HepG2 (cell line): Measurements from ENCODE around the gene CAMK2A. TPM values are rescaled to one million over a fixed set of nuclear protein-coding genes. Genes with fewer than 3 reads are reported as not detected.

ENCODE experiments used
- ATAC-seq: fragments of 200-7000 bp; cut with Tn5 transposase; 3 replicates; pipeline ENCODE4 v1.9.1; 2020; ENCODE audit warnings: mild to moderate bottlenecking, moderate library complexity
- BruUV-seq: library from RNA; stranded (reverse); fragments of 400-500 nt; replicated peaks from 2 replicates; lab custom pipeline; 2021; lab: Mats Ljungman, UMichigan
- CTCF ChIA-PET: fragments of 300-600 bp; formaldehyde crosslinking; extraction: SDS; loops from one replicate; lab custom pipeline; 2021; ENCODE audit warnings: low total read pairs, inconsistent platforms, low intra/inter-chr PET ratio; lab: Yijun Ruan, JAX
- POLR2A ChIA-PET: fragments of 350-600 bp; sonication (Branson Sonifier 250); formaldehyde crosslinking; loops from one replicate; lab custom pipeline; 2020; ENCODE audit warnings: antibody characterized with exemption, inconsistent platforms; lab: Yijun Ruan, JAX
- DNase-seq: peaks from one replicate; pipeline ENCODE4 v3.0.0-alpha.2; 2015; ENCODE audit warnings: low spot score
- FAIRE-seq: peaks from 3 replicates; lab custom pipeline; 2011; peaks lifted over from hg19 to GRCh38; lab: Jason Lieb, UNC
- H2AFZ ChIP-seq: one replicate; pipeline ENCODE4 v1.6.1; 2011; ENCODE audit warnings: low read length, inconsistent platforms
- H3K27ac ChIP-seq: fragments of 300-600 bp; 3 replicates; pipeline ENCODE4 v1.8.0; 2011; ENCODE audit warnings: mixed run types, mild to moderate bottlenecking, mixed read lengths, low read length, inconsistent platforms; ENCODE audit not compliant: insufficient read depth; ENCODE audit errors: extremely low read length
- H3K27me3 ChIP-seq, 2 experiments: fragments of 200-600 bp in 1 of 2; 2 replicates in 1 of 2; 3 replicates in 1 of 2; pipeline versions ENCODE4 v1.6.0 to v1.8.0; 2011; ENCODE audit warnings: low read length in 2 of 2, mild to moderate bottlenecking in 2 of 2, moderate library complexity in 2 of 2, inconsistent platforms in 1 of 2; ENCODE audit not compliant: insufficient read depth in 2 of 2, control insufficient read depth in 1 of 2
- H3K36me3 ChIP-seq, 2 experiments: fragments of 200-600 bp in 1 of 2; replicated peaks in 1 of 2; 2 replicates in 1 of 2; 3 replicates in 1 of 2; pipeline versions ENCODE4 v1.5.1 to v1.8.0; 2011; ENCODE audit warnings: low read length in 2 of 2, inconsistent platforms in 1 of 2; ENCODE audit not compliant: insufficient read depth in 2 of 2, control insufficient read depth in 1 of 2
- H3K4me1 ChIP-seq: 2 replicates; pipeline ENCODE4 v1.5.1; 2012; ENCODE audit warnings: low read length, inconsistent platforms; ENCODE audit not compliant: insufficient read depth
- H3K4me2 ChIP-seq: 2 replicates; pipeline ENCODE4 v1.6.0; 2011; ENCODE audit warnings: low read depth, low read length, inconsistent platforms
- H3K4me3 ChIP-seq, 3 experiments: fragments of 200-600 bp in 1 of 3; sonication (generic), shearing (Covaris generic) in 1 of 3; replicated peaks in 1 of 3; 2 replicates each; pipeline ENCODE4 v1.5.1; 2011 to 2016; ENCODE audit warnings: low read length in 3 of 3, inconsistent platforms in 2 of 3, low read depth in 2 of 3, mild to moderate bottlenecking in 2 of 3, control low read depth in 1 of 3, mixed read lengths in 1 of 3; ENCODE audit not compliant: insufficient read depth in 1 of 3
- H3K79me2 ChIP-seq: one replicate; pipeline ENCODE4 v1.6.1; 2011; ENCODE audit warnings: low read length, inconsistent platforms; ENCODE audit not compliant: insufficient read depth
- H3K9ac ChIP-seq: 2 replicates; pipeline ENCODE4 v1.6.0; 2011; ENCODE audit warnings: mild to moderate bottlenecking, low read depth, low read length, inconsistent platforms; ENCODE audit not compliant: insufficient read depth
- H3K9me3 ChIP-seq: 2 replicates; pipeline ENCODE4 v1.5.1; 2012; ENCODE audit warnings: mild to moderate bottlenecking, low read length
- H4K20me1 ChIP-seq: 2 replicates; pipeline ENCODE4 v1.6.0; 2011; ENCODE audit warnings: inconsistent platforms, mild to moderate bottlenecking, low read length, moderate library complexity; ENCODE audit not compliant: insufficient read depth
- AFF4 ChIP-seq: sonication (generic); formaldehyde crosslinking; IDR thresholded peaks from 2 replicates; pipeline ENCODE4 v1.4.0; 2020; ENCODE audit warnings: missing genetic modification reagents
- FOXP1 ChIP-seq, 2 experiments: fragments of 450-650 bp in 1 of 2; IDR thresholded peaks; 2 replicates each; pipeline ENCODE4 v1.6.1; 2017 to 2018; ENCODE audit warnings: antibody characterized with exemption in 1 of 2
- IKZF4 ChIP-seq: sonication (generic); formaldehyde crosslinking; IDR thresholded peaks from 2 replicates; pipeline ENCODE4 v1.5.1; 2020; ENCODE audit warnings: borderline replicate concordance, mild to moderate bottlenecking, low read depth, missing genetic modification reagents; ENCODE audit errors: not compliant biosample characterization
- NFE2L1 ChIP-seq: sonication (generic); formaldehyde crosslinking; IDR thresholded peaks from 2 replicates; pipeline ENCODE4 v1.4.0; 2020; ENCODE audit warnings: missing genetic modification reagents, mild to moderate bottlenecking, borderline replicate concordance
- NFE2L2 ChIP-seq: fragments of 150-350 bp; IDR thresholded peaks from 2 replicates; pipeline ENCODE4 v1.6.1; 2014; ENCODE audit warnings: low read length
- SKI ChIP-seq: fragments of 450-650 bp; IDR thresholded peaks from one replicate; pipeline ENCODE4 v1.6.1; 2018; ENCODE audit warnings: mild to moderate bottlenecking; ENCODE audit not compliant: partially characterized antibody
- SMYD3 ChIP-seq: sonication (generic); formaldehyde crosslinking; IDR thresholded peaks from 2 replicates; pipeline ENCODE4 v1.8.1; 2023; ENCODE audit warnings: mild to moderate bottlenecking, missing genetic modification reagents
- ZNF292 ChIP-seq: sonication (generic); formaldehyde crosslinking; IDR thresholded peaks from 2 replicates; pipeline ENCODE4 v1.8.1; 2022; ENCODE audit warnings: mild to moderate bottlenecking, low read depth, missing genetic modification reagents, borderline replicate concordance
- ZNF318 ChIP-seq: sonication (generic); formaldehyde crosslinking; IDR thresholded peaks from 2 replicates; pipeline ENCODE4 v1.4.0; 2020; ENCODE audit warnings: mild to moderate bottlenecking, missing genetic modification reagents
- ZNF326 ChIP-seq: sonication (generic); formaldehyde crosslinking; IDR thresholded peaks from 2 replicates; pipeline ENCODE4 v1.4.0; 2020; ENCODE audit warnings: missing genetic modification reagents, borderline replicate concordance
- WGBS: methylation state at CpG from one replicate; pipeline ENCODE4 v1.1.6; 2017; ENCODE audit warnings: low lambda C conversion rate; 5-methylcytosine and 5-hydroxymethylcytosine counted together
- in situ Hi-C: cut with HindIII; loops from 2 replicates; pipeline ENCODE4 v1.10.0; 2017; ENCODE audit warnings: low pct_unique_long_range_greater_than_20kb; ENCODE audit not compliant: extremely low pct_ligation_motif_present
- intact Hi-C: fragments of 100-400 bp; cut with micrococcal nuclease; formaldehyde crosslinking; loops from one replicate; pipeline ENCODE4 v1.10.0; 2022; ENCODE audit not compliant: unreplicated experiment
- polyA plus RNA-seq, 8 experiments: library from polyadenylated mRNA; depleted of rRNA in 3 of 8; stranded (reverse) in 7 of 8; unstranded in 1 of 8; fragments of >200 nt; fragmentation: Illumina TruSeq in 4 of 8; extraction: Trizol in 4 of 8; gene quantifications; 2 replicates each; pipeline versions ENCODE4 v1.2.1 to v1.2.3, GENCODE V29; 2011 to 2016; ENCODE audit warnings: low read depth in 4 of 8, missing spikeins in 1 of 8, mixed read lengths in 1 of 8; ENCODE audit not compliant: insufficient read depth in 1 of 8
- total RNA-seq, 5 experiments: library from RNA; depleted of rRNA; stranded (reverse); fragments of >200 nt; fragmentation: Illumina TruSeq; extraction: Trizol; gene quantifications; 2 replicates each; pipeline ENCODE4 v1.2.3, GENCODE V29; 2016; ENCODE audit warnings: low read depth in 1 of 5

The CAMK2A gene
- total and polyA plus RNA-seq, 2 of the 13 experiments (the other 11 are each of a cell fraction or from before 2014, with no cell fraction given), result 0.11 TPM; not detected in 1

- TF ChIP-seq ZNF318, result no peak
- TF ChIP-seq SKI, result no peak
- TF ChIP-seq SMYD3 (CRISPR knock-in tag), result no peak
- TF ChIP-seq, all 625 proteins: peak for 0
Observed at GRCh38 chr5:150245111-150245789, 44.3 kb downstream of the CAMK2A start (continued).

GRCh38 chr5:150244209-150244608 lies 45.4 kb downstream of the CAMK2A start:
- Histone ChIP-seq H3K4me2 (no peak overlapping the region), H3K27me3 (peaks cover 6 to 68% of the 10 kb centered on the region in 2 experiments), H3K4me1 (peaks cover 25% of the 10 kb centered on the region), H3K36me3 (no peaks in the 10 kb centered on the region), H3K9ac (no peak overlapping the region), H4K20me1 (no peaks in the 10 kb centered on the region), H3K4me3 (no peak overlapping the region), H3K27ac (no peak overlapping the region), H3K79me2 (no peaks in the 10 kb centered on the region), H3K9me3 (no peaks in the 10 kb centered on the region)
- intact Hi-C loops, result no loop called here
- FAIRE-seq, result no peak
- in situ Hi-C loops, result no loop called here
- CTCF ChIA-PET, result no interaction called here
- ATAC-seq, result no peak
- TF ChIP-seq ZNF326 (CRISPR knock-in tag), result no peak
- no peak for TF ChIP-seq FOXP1 (IDR thresholded peaks at IDR 0.05)
- TF ChIP-seq FOXP1 (CRISPR knock-in tag; IDR thresholded peaks at IDR 0.05), result no peak
- no peak for TF ChIP-seq NFE2L1
- TF ChIP-seq ZNF292 (CRISPR knock-in tag), result no peak
- no peak for TF ChIP-seq IKZF4
- TF ChIP-seq NFE2L2, result no peak
- no peak for TF ChIP-seq AFF4 (CRISPR knock-in tag)
- TF ChIP-seq, all 625 proteins: peak for 0
- POLR2A ChIA-PET, result no interaction called here
- BruUV-seq, result no TSS peak
- no peak for DNase-seq
- no peak overlapping the region for H2AFZ ChIP-seq
- 39% methylated on average over 7 of the region's 7 CpGs for WGBS
